ENCODE measurements around the gene CTU2.

Gene CTU2

GRCh38 chr16:88721236-88721635 is 14.9 kb downstream of the CTU2 start:
- TF ChIP-seq GATA2 (IDR thresholded peaks at IDR 0.05; ENCODE audit: low read depth, low read length) (no peak), GATA3 (IDR thresholded peaks at IDR 0.05; ENCODE audit: low read depth, low read length) (no peak)

- no peak for TF ChIP-seq GATA2 (IDR thresholded peaks at IDR 0.05; ENCODE audit: low read depth, low read length)
- no peak for TF ChIP-seq GATA3 (IDR thresholded peaks at IDR 0.05; ENCODE audit: low read depth, low read length)
These were observed 15.8 kb downstream of the CTU2 start for GRCh38 chr16:88721815-88722755.

GRCh38 chr16:88722784-88723506 is 16.6 kb downstream of the CTU2 start:
- no peak for TF ChIP-seq GATA2 (IDR thresholded peaks at IDR 0.05; ENCODE audit: low read depth, low read length)
- no peak for TF ChIP-seq GATA3 (IDR thresholded peaks at IDR 0.05; ENCODE audit: low read depth, low read length)

- TF ChIP-seq GATA2 (IDR thresholded peaks at IDR 0.05; ENCODE audit: low read depth, low read length) (no peak), GATA3 (IDR thresholded peaks at IDR 0.05; ENCODE audit: low read depth, low read length) (no peak)
These were observed 17.2 kb downstream of the CTU2 start for GRCh38 chr16:88723507-88723887.

GRCh38 chr16:88723911-88724310 is 17.6 kb downstream of the CTU2 start:
- TF ChIP-seq GATA3 (IDR thresholded peaks at IDR 0.05; ENCODE audit: low read depth, low read length) (no peak), GATA2 (IDR thresholded peaks at IDR 0.05; ENCODE audit: low read depth, low read length) (no peak)

GRCh38 chr16:88724855-88725555 is 18.7 kb downstream of the CTU2 start:
- TF ChIP-seq GATA2 (IDR thresholded peaks at IDR 0.05; ENCODE audit: low read depth, low read length) (no peak), GATA3 (IDR thresholded peaks at IDR 0.05; ENCODE audit: low read depth, low read length) (no peak)

- TF ChIP-seq GATA2 (IDR thresholded peaks at IDR 0.05; ENCODE audit: low read depth, low read length) (no peak), GATA3 (IDR thresholded peaks at IDR 0.05; ENCODE audit: low read depth, low read length) (no peak)
These were observed 19.5 kb downstream of the CTU2 start for GRCh38 chr16:88725609-88726407.

- TF ChIP-seq GATA3 (IDR thresholded peaks at IDR 0.05; ENCODE audit: low read depth, low read length), result no peak
- TF ChIP-seq GATA2 (IDR thresholded peaks at IDR 0.05; ENCODE audit: low read depth, low read length), result no peak
These were observed 20.1 kb downstream of the CTU2 start for GRCh38 chr16:88726408-88726749.

GRCh38 chr16:88726981-88727380 is 20.7 kb downstream of the CTU2 start:
- TF ChIP-seq GATA3 (IDR thresholded peaks at IDR 0.05; ENCODE audit: low read depth, low read length), result no peak
- no peak for TF ChIP-seq GATA2 (IDR thresholded peaks at IDR 0.05; ENCODE audit: low read depth, low read length)

GRCh38 chr16:88727871-88728270 is 21.6 kb downstream of the CTU2 start:
- no peak for TF ChIP-seq GATA2 (IDR thresholded peaks at IDR 0.05; ENCODE audit: low read depth, low read length)
- TF ChIP-seq GATA3 (IDR thresholded peaks at IDR 0.05; ENCODE audit: low read depth, low read length), result no peak

- TF ChIP-seq GATA2 (IDR thresholded peaks at IDR 0.05; ENCODE audit: low read depth, low read length) (no peak), GATA3 (IDR thresholded peaks at IDR 0.05; ENCODE audit: low read depth, low read length) (no peak)
These were observed 24.6 kb downstream of the CTU2 start for GRCh38 chr16:88730632-88731607.

- TF ChIP-seq GATA3 (IDR thresholded peaks at IDR 0.05; ENCODE audit: low read depth, low read length) (no peak), GATA2 (IDR thresholded peaks at IDR 0.05; ENCODE audit: low read depth, low read length) (no peak)
These were observed 25.4 kb downstream of the CTU2 start for GRCh38 chr16:88731699-88732098.

Measured in SH-SY5Y (cell line).